HEK293 (cell line): ENCODE data around the gene LMF1.

Experiments used
- CTCF ChIA-PET: fragments of 350-600 bp; formaldehyde crosslinking; extraction: SDS; loops from one replicate; lab custom pipeline; 2021; ENCODE audit warnings: antibody characterized with exemption; lab: Yijun Ruan, JAX
- POLR2A ChIA-PET: fragments of 300-600 bp; formaldehyde crosslinking; extraction: SDS; loops from one replicate; lab custom pipeline; 2020; ENCODE audit warnings: antibody characterized with exemption, inconsistent platforms; lab: Yijun Ruan, JAX
- H3K27ac ChIP-seq: fragments of 200-500 bp; sonication (Bioruptor generic); 2 replicates; pipeline ENCODE4 v1.5.1; 2014; ENCODE audit warnings: low read depth, low read length, control low read depth, inconsistent platforms; ENCODE audit errors: extremely low read depth
- H3K36me3 ChIP-seq, 2 experiments: fragments of 200-500 bp in 1 of 2; sonication (Bioruptor generic) in 1 of 2; 1 replicate in 1 of 2; 2 replicates in 1 of 2; pipeline ENCODE4 v1.5.1; 2014 to 2017; ENCODE audit warnings: inconsistent platforms in 2 of 2, low read length in 2 of 2; ENCODE audit not compliant: control insufficient read depth in 2 of 2, insufficient read depth in 1 of 2
- H3K4me1 ChIP-seq: fragments of 200-500 bp; sonication (Bioruptor generic); 2 replicates; pipeline ENCODE4 v1.5.1; 2014; ENCODE audit warnings: mild to moderate bottlenecking, low read length, inconsistent platforms; ENCODE audit not compliant: control insufficient read depth, insufficient read depth
- H3K4me3 ChIP-seq: 2 replicates; pipeline ENCODE4 v1.5.1; 2011; ENCODE audit warnings: low read depth, mild to moderate bottlenecking, control low read depth, low read length, moderate library complexity
- H3K9me3 ChIP-seq: fragments of 200-500 bp; sonication (Bioruptor generic); 2 replicates; pipeline ENCODE4 v1.5.1; 2014; ENCODE audit warnings: low read depth, low read length, inconsistent platforms; ENCODE audit not compliant: control insufficient read depth, insufficient read depth
- ZFP37 ChIP-seq: fragments of 450-650 bp; formaldehyde crosslinking; IDR thresholded peaks from 2 replicates; pipeline ENCODE4 v1.5.1; 2016; ENCODE audit warnings: missing biosample characterization, missing genetic modification characterization
- ZNF155 ChIP-seq: fragments of 450-650 bp; formaldehyde crosslinking; IDR thresholded peaks from 2 replicates; pipeline ENCODE4 v1.5.1; 2016; ENCODE audit warnings: missing biosample characterization, missing genetic modification characterization
- ZNF174 ChIP-seq: fragments of 450-650 bp; formaldehyde crosslinking; IDR thresholded peaks from 2 replicates; pipeline ENCODE4 v1.5.0; 2017; ENCODE audit warnings: missing biosample characterization, mild to moderate bottlenecking, missing genetic modification characterization
- ZNF2 ChIP-seq: fragments of 450-650 bp; formaldehyde crosslinking; IDR thresholded peaks from 2 replicates; pipeline ENCODE4 v1.5.1; 2016; ENCODE audit warnings: missing biosample characterization, missing genetic modification characterization
- ZNF214 ChIP-seq: fragments of 450-650 bp; formaldehyde crosslinking; IDR thresholded peaks from 2 replicates; pipeline ENCODE4 v1.5.1; 2017; ENCODE audit warnings: missing biosample characterization, mild to moderate bottlenecking, missing genetic modification characterization, borderline replicate concordance
- ZNF223 ChIP-seq: fragments of 450-650 bp; formaldehyde crosslinking; IDR thresholded peaks from 2 replicates; pipeline ENCODE4 v1.5.1; 2016; ENCODE audit warnings: missing biosample characterization, missing genetic modification characterization
- ZNF529 ChIP-seq: fragments of 450-650 bp; formaldehyde crosslinking; IDR thresholded peaks from 2 replicates; pipeline ENCODE4 v1.5.1; 2017; ENCODE audit warnings: missing genetic modification characterization, missing biosample characterization; ENCODE audit not compliant: insufficient replicate concordance
- ZNF561 ChIP-seq: fragments of 450-650 bp; IDR thresholded peaks from 2 replicates; pipeline ENCODE4 v1.5.1; 2018; ENCODE audit warnings: missing biosample characterization, missing genetic modification characterization, borderline replicate concordance
- ZNF610 ChIP-seq: fragments of 450-650 bp; formaldehyde crosslinking; IDR thresholded peaks from 2 replicates; pipeline ENCODE4 v1.5.1; 2016; ENCODE audit warnings: missing biosample characterization, missing genetic modification characterization, borderline replicate concordance
- ZNF629 ChIP-seq: fragments of 450-650 bp; formaldehyde crosslinking; IDR thresholded peaks from 2 replicates; pipeline ENCODE4 v1.5.1; 2017; ENCODE audit warnings: missing biosample characterization, missing genetic modification characterization
- ZNF660 ChIP-seq: fragments of 450-650 bp; IDR thresholded peaks from 2 replicates; pipeline ENCODE4 v1.5.1; 2018; ENCODE audit warnings: missing biosample characterization, mild to moderate bottlenecking, missing genetic modification characterization
- ZSCAN23 ChIP-seq: fragments of 450-650 bp; formaldehyde crosslinking; IDR thresholded peaks from 2 replicates; pipeline ENCODE4 v1.5.1; 2016; ENCODE audit warnings: missing biosample characterization, missing genetic modification characterization
- ZSCAN30 ChIP-seq: fragments of 450-650 bp; IDR thresholded peaks from 2 replicates; pipeline ENCODE4 v1.5.1; 2018; ENCODE audit warnings: missing biosample characterization, mild to moderate bottlenecking, missing genetic modification characterization, moderate library complexity
- TF ChIP-seq, protein P1 (sequence below): fragments of 450-650 bp; IDR thresholded peaks from 2 replicates; pipeline ENCODE4 v1.5.1; 2018; ENCODE audit warnings: missing biosample characterization, mild to moderate bottlenecking, missing genetic modification characterization
- TF ChIP-seq, protein P2 (sequence below): fragments of 450-650 bp; formaldehyde crosslinking; IDR thresholded peaks from 2 replicates; pipeline ENCODE4 v1.5.1; 2016; ENCODE audit warnings: missing biosample characterization, missing genetic modification characterization
- TF ChIP-seq, protein P3 (sequence below): fragments of 450-650 bp; formaldehyde crosslinking; IDR thresholded peaks from 2 replicates; pipeline ENCODE4 v1.5.1; 2016; ENCODE audit warnings: missing biosample characterization, missing genetic modification characterization
- TF ChIP-seq, protein P4 (sequence below): fragments of 450-650 bp; formaldehyde crosslinking; IDR thresholded peaks from 2 replicates; pipeline ENCODE4 v1.5.1; 2016; ENCODE audit warnings: missing biosample characterization, missing genetic modification characterization

LMF1 gene

DNA sequence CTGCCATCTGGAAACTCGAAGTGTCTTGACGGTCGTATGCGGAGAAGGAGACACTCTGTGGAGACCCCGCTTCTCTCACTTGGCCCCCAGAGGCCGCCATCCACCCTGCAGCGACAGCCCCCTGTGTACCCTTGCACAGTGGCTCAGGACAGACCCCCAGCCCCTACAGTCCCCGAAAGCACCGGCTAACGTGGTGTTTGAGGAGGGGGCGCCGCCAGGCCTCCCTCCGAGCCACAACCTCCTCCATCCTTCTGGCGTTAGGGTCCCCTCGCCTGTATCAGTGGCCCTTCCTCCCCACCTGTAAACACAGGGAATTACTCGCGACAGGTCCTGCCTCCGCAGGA, 73.6 kb downstream of the LMF1 start (continued):
- TF ChIP-seq, protein P1, sequence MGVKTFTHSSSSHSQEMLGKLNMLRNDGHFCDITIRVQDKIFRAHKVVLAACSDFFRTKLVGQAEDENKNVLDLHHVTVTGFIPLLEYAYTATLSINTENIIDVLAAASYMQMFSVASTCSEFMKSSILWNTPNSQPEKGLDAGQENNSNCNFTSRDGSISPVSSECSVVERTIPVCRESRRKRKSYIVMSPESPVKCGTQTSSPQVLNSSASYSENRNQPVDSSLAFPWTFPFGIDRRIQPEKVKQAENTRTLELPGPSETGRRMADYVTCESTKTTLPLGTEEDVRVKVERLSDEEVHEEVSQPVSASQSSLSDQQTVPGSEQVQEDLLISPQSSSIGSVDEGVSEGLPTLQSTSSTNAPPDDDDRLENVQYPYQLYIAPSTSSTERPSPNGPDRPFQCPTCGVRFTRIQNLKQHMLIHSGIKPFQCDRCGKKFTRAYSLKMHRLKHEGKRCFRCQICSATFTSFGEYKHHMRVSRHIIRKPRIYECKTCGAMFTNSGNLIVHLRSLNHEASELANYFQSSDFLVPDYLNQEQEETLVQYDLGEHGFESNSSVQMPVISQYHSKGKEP (tag by site-specific recombination): no peak

DNA sequence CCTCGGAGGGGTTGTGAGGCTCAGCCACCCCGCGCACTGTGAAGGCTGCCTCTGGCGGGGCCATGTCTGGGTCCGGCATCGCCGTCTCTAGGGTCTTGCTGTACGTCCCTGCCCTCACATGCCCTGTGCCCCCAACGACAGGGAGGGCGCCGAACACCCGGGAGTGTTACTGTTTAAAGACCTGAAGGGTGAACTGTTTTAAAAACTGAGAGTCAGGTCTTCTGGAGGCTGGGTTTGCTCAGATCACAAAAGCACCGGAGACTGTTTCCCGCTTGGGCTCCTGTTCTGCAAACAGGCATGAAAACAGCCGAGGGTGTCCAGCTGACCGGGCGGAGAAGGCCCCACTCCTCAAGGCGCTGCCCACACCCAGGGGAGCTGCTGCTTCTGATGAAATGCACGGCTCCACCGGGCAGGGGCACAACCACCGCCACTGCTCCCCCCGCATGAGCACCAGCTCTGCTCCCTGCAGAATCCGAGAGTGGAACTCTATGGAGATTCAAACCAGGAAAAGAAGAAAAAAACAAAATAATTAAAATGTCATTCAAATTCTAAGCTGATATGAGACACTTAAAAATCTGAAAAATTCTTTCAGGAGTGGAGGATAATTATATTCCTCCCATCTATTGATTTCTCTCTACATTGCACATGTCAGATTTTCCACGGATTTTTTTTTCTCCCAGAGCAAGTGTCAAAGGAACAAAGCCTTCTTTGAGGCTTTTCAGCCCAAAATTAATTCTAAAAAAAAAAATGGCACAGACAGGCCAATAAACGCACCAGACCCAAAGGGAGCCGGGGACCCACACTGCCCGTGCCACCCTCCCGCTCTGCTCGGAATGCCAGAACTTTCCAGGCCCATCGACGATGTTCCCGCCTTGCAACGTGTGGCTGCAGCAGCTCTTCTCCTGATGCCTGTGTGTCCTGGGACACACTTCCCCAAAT, 74.3 kb downstream of the LMF1 start:
- Histone ChIP-seq H3K4me3 (no peak overlapping the region), H3K4me1 (no peaks in the 10 kb centered on the region), H3K27ac (no peak overlapping the region)
- CTCF ChIA-PET: no interaction called here
- TF ChIP-seq ZNF629 (tag by site-specific recombination) (no peak), ZSCAN30 (no peak), ZNF529 (tag by site-specific recombination) (no peak), ZFP37 (no peak), ZNF610 (tag by site-specific recombination) (no peak), ZNF155 (no peak), ZNF214 (tag by site-specific recombination) (no peak), ZNF561 (tag by site-specific recombination) (no peak), ZNF660 (tag by site-specific recombination) (no peak), ZNF174 (tag by site-specific recombination) (no peak), ZSCAN23 (tag by site-specific recombination) (no peak), ZNF2 (tag by site-specific recombination) (no peak), ZNF223 (tag by site-specific recombination) (no peak)
- TF ChIP-seq, protein P2, sequence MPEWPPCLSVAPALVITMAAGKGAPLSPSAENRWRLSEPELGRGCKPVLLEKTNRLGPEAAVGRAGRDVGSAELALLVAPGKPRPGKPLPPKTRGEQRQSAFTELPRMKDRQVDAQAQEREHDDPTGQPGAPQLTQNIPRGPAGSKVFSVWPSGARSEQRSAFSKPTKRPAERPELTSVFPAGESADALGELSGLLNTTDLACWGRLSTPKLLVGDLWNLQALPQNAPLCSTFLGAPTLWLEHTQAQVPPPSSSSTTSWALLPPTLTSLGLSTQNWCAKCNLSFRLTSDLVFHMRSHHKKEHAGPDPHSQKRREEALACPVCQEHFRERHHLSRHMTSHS (tag by site-specific recombination): no peak
- TF ChIP-seq, protein P3, sequence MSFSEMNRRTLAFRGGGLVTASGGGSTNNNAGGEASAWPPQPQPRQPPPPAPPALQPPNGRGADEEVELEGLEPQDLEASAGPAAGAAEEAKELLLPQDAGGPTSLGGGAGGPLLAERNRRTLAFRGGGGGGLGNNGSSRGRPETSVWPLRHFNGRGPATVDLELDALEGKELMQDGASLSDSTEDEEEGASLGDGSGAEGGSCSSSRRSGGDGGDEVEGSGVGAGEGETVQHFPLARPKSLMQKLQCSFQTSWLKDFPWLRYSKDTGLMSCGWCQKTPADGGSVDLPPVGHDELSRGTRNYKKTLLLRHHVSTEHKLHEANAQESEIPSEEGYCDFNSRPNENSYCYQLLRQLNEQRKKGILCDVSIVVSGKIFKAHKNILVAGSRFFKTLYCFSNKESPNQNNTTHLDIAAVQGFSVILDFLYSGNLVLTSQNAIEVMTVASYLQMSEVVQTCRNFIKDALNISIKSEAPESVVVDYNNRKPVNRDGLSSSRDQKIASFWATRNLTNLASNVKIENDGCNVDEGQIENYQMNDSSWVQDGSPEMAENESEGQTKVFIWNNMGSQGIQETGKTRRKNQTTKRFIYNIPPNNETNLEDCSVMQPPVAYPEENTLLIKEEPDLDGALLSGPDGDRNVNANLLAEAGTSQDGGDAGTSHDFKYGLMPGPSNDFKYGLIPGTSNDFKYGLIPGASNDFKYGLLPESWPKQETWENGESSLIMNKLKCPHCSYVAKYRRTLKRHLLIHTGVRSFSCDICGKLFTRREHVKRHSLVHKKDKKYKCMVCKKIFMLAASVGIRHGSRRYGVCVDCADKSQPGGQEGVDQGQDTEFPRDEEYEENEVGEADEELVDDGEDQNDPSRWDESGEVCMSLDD: no peak
- TF ChIP-seq, protein P4, sequence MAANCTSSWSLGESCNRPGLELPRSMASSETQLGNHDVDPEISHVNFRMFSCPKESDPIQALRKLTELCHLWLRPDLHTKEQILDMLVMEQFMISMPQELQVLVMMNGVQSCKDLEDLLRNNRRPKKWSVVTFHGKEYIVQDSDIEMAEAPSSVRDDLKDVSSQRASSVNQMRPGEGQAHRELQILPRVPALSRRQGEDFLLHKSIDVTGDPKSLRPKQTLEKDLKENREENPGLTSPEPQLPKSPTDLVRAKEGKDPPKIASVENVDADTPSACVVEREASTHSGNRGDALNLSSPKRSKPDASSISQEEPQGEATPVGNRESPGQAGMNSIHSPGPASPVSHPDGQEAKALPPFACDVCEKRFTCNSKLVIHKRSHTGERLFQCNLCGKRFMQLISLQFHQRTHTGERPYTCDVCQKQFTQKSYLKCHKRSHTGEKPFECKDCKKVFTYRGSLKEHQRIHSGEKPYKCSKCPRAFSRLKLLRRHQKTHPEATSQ: no peak
- TF ChIP-seq, all 188 proteins: peak for 0
- no peaks in the 10 kb centered on the region for H3K36me3 ChIP-seq
- no peaks in the 10 kb centered on the region for H3K9me3 ChIP-seq
- POLR2A ChIA-PET: no interaction called here
